OCI-LY7 (cell line): Measurements from ENCODE around the gene TSPYL1. TPM values are rescaled to one million over a fixed set of nuclear protein-coding genes. Genes with fewer than 3 reads are reported as not detected.
"Not testable (repeated sequence)": the region's sequence is repeated elsewhere in the genome, so short reads cannot be mapped to it uniquely, and the experiment has no call there.

Experiments
- BruUV-seq: library from RNA; stranded (reverse); fragments of 400-500 nt; replicated peaks from 2 replicates; lab custom pipeline; 2021; lab: Mats Ljungman, UMichigan
- CTCF ChIA-PET: fragments of 300-600 bp; sonication (Branson Sonifier 250); formaldehyde crosslinking; loops from one replicate; lab custom pipeline; 2022; ENCODE audit warnings: antibody characterized with exemption; ENCODE audit not compliant: unreplicated experiment; lab: Charles Lee
- POLR2A ChIA-PET: fragments of 300-600 bp; sonication (Branson Sonifier 250); formaldehyde crosslinking; loops from one replicate; lab custom pipeline; 2022; ENCODE audit warnings: antibody characterized with exemption; lab: Charles Lee
- DNase-seq: peaks from one replicate; pipeline ENCODE4 v3.0.0-alpha.2; 2015; ENCODE audit warnings: low spot score
- H2AFZ ChIP-seq: fragments of 200-600 bp; sonication (generic), shearing (Covaris generic); 2 replicates; pipeline ENCODE4 v1.6.1; 2014; ENCODE audit warnings: mild to moderate bottlenecking, antibody characterized with exemption, low read length, moderate library complexity
- H3K27ac ChIP-seq: fragments of 200-600 bp; sonication (generic); 2 replicates; pipeline ENCODE4 v1.5.1; 2014; ENCODE audit warnings: mixed run types, low read depth, mild to moderate bottlenecking, moderate library complexity, low read length, inconsistent platforms; ENCODE audit not compliant: poor library complexity, severe bottlenecking
- H3K36me3 ChIP-seq: fragments of 200-600 bp; sonication (generic); 2 replicates; pipeline ENCODE4 v1.6.1; 2014; ENCODE audit warnings: mild to moderate bottlenecking, antibody characterized with exemption, low read length, moderate library complexity, mixed read lengths; ENCODE audit not compliant: insufficient read depth
- H3K4me1 ChIP-seq: fragments of 200-600 bp; sonication (generic); 2 replicates; pipeline ENCODE4 v1.5.1; 2014; ENCODE audit warnings: mild to moderate bottlenecking, low read length; ENCODE audit not compliant: insufficient read depth, poor library complexity, severe bottlenecking
- H3K4me2 ChIP-seq: fragments of 200-600 bp; sonication (generic); 2 replicates; pipeline ENCODE4 v1.6.1; 2014; ENCODE audit warnings: mild to moderate bottlenecking, low read length
- H3K4me3 ChIP-seq: fragments of 200-600 bp; sonication (generic); 2 replicates; pipeline ENCODE4 v1.5.1; 2014; ENCODE audit warnings: mild to moderate bottlenecking, low read depth, low read length; ENCODE audit not compliant: poor library complexity, severe bottlenecking
- H3K79me2 ChIP-seq: fragments of 200-600 bp; sonication (generic); 2 replicates; pipeline ENCODE4 v1.6.1; 2016; ENCODE audit warnings: low read depth, mild to moderate bottlenecking, low read length, moderate library complexity, mixed read lengths; ENCODE audit not compliant: insufficient read depth
- H3K9me2 ChIP-seq: fragments of 200-600 bp; sonication (generic); 2 replicates; pipeline ENCODE4 v1.6.1; 2016; ENCODE audit warnings: mild to moderate bottlenecking, low read length, mixed read lengths; ENCODE audit not compliant: insufficient read depth
- H3K9me3 ChIP-seq: fragments of 200-600 bp; sonication (generic); 2 replicates; pipeline ENCODE4 v1.6.1; 2014; ENCODE audit warnings: mild to moderate bottlenecking, mixed run types, low read length, mixed read lengths
- H4K20me1 ChIP-seq: fragments of 200-600 bp; sonication (generic); 2 replicates; pipeline ENCODE4 v1.6.1; 2014; ENCODE audit warnings: mild to moderate bottlenecking, antibody characterized with exemption, low read length, moderate library complexity, mixed read lengths; ENCODE audit not compliant: insufficient read depth
- CTCF ChIP-seq: fragments of 200-600 bp; sonication (generic); conservative IDR thresholded peaks from 2 replicates; pipeline ENCODE4 v1.5.1; 2014; ENCODE audit warnings: mild to moderate bottlenecking, antibody characterized with exemption, low read length, moderate library complexity, mixed read lengths
- EZH2phosphoT487 ChIP-seq: fragments of 200-600 bp; sonication (generic); IDR thresholded peaks from 2 replicates; pipeline ENCODE4 v1.6.1; 2018; ENCODE audit warnings: low read depth, borderline replicate concordance, mild to moderate bottlenecking, mixed run types, antibody characterized with exemption, low read length, moderate library complexity, mixed read lengths
- intact Hi-C: fragments of 100-400 bp; cut with micrococcal nuclease; formaldehyde crosslinking; loops from one replicate; pipeline ENCODE4 v1.10.0; 2022; ENCODE audit not compliant: unreplicated experiment
- total RNA-seq, 2 experiments: library from RNA; depleted of rRNA in 1 of 2; stranded (reverse); fragments of >200 nt in 1 of 2; shearing (Covaris generic) in 1 of 2; gene quantifications; 2 replicates each; pipeline ENCODE4 v1.2.3, GENCODE V29; 2014 to 2022

TSPYL1 gene
- total RNA-seq, 2 experiments from 2014 or later, result 32.8 to 50.3 TPM

GRCh38 chr6:116287689-116288282 lies 8.1 kb upstream of the TSPYL1 start:
- no peaks in the 10 kb centered on the region for H3K9me3 ChIP-seq
- TF ChIP-seq EZH2phosphoT487, result no peak
- TF ChIP-seq CTCF, result peak; percentile 92
- H2AFZ ChIP-seq, result no peak overlapping the region
- no peaks in the 10 kb centered on the region; the same call in 1 of the 2 replicates for H4K20me1 ChIP-seq
- no peaks in the 10 kb centered on the region for H3K36me3 ChIP-seq
- H3K4me1 ChIP-seq, result peaks cover 5% of the 10 kb centered on the region
- H3K4me2 ChIP-seq, result no peak overlapping the region
- peak; percentile 65 for DNase-seq
- POLR2A ChIA-PET, result interaction anchor here (0.6 to 2.0 kb wide), 7 partner anchors 34 to 282 kb away, joined by 3 to 7 read pairs (median 4); partner anchors contain the start of gene TSPYL4
- no peak overlapping the region for H3K27ac ChIP-seq
- H3K4me3 ChIP-seq, result no peak overlapping the region
- no peaks in the 10 kb centered on the region for H3K9me2 ChIP-seq
- H3K79me2 ChIP-seq, result no peaks in the 10 kb centered on the region
- CTCF ChIA-PET, result interaction anchor here (0.6 to 1.1 kb wide), 2 partner anchors 246 to 284 kb away, joined by 3 read pairs; partner anchors contain the start of gene RWDD1
- intact Hi-C loops, result loop anchor here (1.0 kb wide), 2 partner anchors 245 to 274 kb away; no protein-coding TSS in a partner anchor
- BruUV-seq, result no TSS peak

GRCh38 chr6:116286773-116287358 lies 7.1 kb upstream of the TSPYL1 start:
- Histone ChIP-seq H3K4me3 (no peak overlapping the region), H3K27ac (no peak overlapping the region), H4K20me1 (no peaks in the 10 kb centered on the region; the same call in 1 of the 2 replicates), H3K36me3 (no peaks in the 10 kb centered on the region), H3K79me2 (no peaks in the 10 kb centered on the region), H2AFZ (no peak overlapping the region), H3K4me1 (peaks cover 14% of the 10 kb centered on the region), H3K9me2 (no peaks in the 10 kb centered on the region), H3K9me3 (no peaks in the 10 kb centered on the region), H3K4me2 (no peak overlapping the region)
- no TSS peak for BruUV-seq
- POLR2A ChIA-PET, result interaction anchor here (0.6 to 1.6 kb wide), 3 partner anchors 14 to 247 kb away, joined by 3 to 7 read pairs (median 4); no protein-coding TSS in a partner anchor
- intact Hi-C loops, result loop anchor here (1.0 kb wide), 2 partner anchors 245 to 274 kb away; no protein-coding TSS in a partner anchor
- DNase-seq, result no peak
- CTCF ChIA-PET, result interaction anchor here (0.6 kb wide), 1 partner anchor 285 kb away, joined by 3 read pairs; the partner anchor contains the start of gene RWDD1
- no peak for TF ChIP-seq CTCF
- no peak for TF ChIP-seq EZH2phosphoT487

GRCh38 chr6:116284984-116285383 lies 5.3 kb upstream of the TSPYL1 start:
- BruUV-seq, H4K20me1 ChIP-seq, DNase-seq, H2AFZ ChIP-seq, H3K4me3 ChIP-seq, H3K9me2 ChIP-seq, H3K4me2 ChIP-seq, H3K9me3 ChIP-seq, H3K27ac ChIP-seq, POLR2A ChIA-PET, H3K79me2 ChIP-seq, CTCF ChIA-PET, H3K36me3 ChIP-seq: not testable (repeated sequence)
- intact Hi-C loops, result loop anchor here (5.0 kb wide), 1 partner anchor 177 kb away; the partner anchor contains the start of gene CALHM6
- peaks cover 28% of the 10 kb centered on the region for H3K4me1 ChIP-seq
